GM18511 (cell line): ENCODE data around the gene OR1L6.

Experiments
- ATAC-seq: cut with Tn5 transposase; IDR thresholded peaks from one replicate; pipeline ENCODE4 v1.9.1; 2021; ENCODE audit warnings: mild to moderate bottlenecking, moderate library complexity; ENCODE audit not compliant: unreplicated experiment

The OR1L6 gene

GRCh38 chr9:122742003-122742402 lies at the start of gene OR1L6:
Gene OR1L6 (plus strand): TSS chr9:122742303. CDS start chr9:122749848, 7,545 bp downstream.
- no peak for ATAC-seq

DNA sequence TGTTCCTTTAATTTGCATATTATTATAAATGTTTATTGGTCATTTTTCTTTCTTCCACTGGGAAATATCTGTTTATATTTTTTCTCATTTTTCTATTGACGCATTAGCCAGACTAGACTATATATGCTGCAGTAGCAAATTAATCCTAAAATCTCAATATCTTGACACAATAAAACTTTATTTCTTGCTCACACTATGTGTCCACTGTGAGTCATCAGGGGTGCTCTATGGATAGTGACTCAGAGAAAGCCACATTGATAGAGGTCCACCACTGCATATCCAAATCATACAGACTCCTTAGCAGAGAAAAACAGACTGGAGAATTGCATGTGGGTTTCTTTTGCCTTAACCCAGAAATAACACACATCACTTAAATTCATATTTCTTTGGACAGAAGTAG lies 46.4 kb upstream of the OR1L6 start:
- no peak for ATAC-seq

DNA sequence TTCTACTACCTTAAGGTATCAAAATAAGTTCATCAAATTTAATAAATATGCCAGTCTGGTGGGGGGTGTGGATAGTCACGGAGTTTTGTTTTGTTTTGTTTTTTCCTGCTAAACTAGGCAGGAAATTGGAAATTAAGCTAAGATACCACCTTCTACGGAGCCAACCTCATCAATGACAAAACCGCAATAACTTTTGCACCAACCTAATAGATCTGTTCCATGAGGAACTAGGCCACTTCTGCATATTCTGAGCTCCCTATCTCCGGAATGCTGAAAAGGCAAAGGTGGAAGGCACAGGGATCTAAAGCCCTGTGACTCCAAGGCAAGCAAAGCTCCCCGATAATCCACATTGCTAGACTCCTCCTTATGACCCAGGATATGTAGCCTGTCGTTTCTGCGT lies 24.1 kb upstream of the OR1L6 start:
- ATAC-seq = no peak

- ATAC-seq = no peak
These were observed 22.9 kb upstream of the OR1L6 start for GRCh38 chr9:122719218-122719617.

- no peak for ATAC-seq
These were observed 18.4 kb upstream of the OR1L6 start, which contains the start of gene OR1L4 for GRCh38 chr9:122723690-122724089. Gene OR1L4 (plus strand): TSS chr9:122723990. CDS start chr9:122723990, 0 bp downstream.

GRCh38 chr9:122754825-122755224 lies 12.7 kb downstream of the OR1L6 start:
- no peak for ATAC-seq

DNA sequence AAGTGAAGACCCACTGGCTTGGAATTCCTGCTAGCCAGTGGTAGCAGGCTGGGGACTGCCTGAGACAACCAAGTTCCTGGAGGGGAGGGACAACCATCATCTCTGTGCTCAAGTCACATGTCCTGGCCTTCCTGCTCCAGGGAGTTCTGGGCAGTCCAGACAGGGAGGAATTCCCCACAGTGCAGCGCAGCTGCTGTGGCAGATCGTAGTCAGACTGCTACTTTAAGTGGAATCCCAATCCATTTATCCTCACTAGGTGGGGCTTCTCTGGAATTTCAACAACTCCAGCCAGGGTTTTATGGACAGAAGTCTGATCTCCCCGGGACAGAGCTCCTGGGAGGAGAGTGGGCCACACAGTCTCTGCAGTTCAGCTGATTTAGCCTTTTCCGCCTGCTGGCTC lies 25.7 kb downstream of the OR1L6 start:
- ATAC-seq = no peak

DNA sequence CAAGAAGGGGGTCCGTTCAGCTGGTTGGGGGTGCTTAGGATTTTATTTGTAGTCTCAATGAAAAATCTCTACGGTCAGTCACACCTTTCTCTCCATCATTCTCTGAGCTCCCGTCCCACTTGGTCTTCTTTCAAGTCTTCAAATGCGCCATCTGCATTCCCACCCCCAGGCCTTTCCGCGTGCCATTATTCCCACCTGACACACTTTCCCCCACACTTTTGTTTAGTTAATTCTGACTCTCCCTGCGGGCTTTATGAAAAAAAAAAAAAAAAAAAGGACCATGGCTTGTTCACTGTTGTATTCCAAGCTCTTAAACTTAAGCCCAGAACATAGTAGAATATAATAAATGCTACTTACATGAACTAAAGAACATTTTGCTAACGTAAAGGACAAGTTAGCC lies 34.9 kb downstream of the OR1L6 start:
- no peak for ATAC-seq

DNA sequence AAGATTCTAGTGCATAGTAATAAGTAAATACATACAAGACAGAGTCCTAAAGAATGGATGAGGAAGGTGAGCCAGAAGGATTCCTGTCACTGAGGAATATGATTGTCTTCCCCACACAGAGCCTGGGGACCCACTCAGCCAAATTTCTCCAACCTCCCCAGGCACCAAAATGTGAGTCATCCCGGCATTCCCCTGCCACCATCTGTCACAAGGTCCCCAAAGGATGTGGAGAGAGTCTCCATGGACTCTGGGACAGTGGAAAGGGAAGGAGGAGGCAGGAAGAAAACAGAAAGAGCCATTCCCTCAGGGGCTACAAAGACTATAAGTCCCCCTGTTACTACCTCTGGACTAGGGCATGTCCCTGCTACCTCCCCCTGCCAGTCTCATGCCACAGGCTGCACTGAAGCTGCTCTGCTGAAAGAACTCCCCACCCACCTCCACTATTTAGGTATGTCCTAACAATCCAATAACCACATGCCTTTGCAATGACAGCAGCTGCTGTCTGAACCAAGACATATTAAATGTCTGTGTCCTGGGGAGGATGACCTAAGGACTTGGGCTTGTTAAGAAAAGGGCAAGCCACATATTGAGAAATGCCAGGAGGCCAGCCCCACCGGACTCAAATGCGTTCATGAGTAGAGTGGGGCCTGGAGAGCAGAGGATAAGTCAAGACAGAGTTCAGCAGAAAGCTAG lies 36.0 kb downstream of the OR1L6 start:
- ATAC-seq = no peak

GRCh38 chr9:122779181-122779580 lies 37.1 kb downstream of the OR1L6 start:
- no peak for ATAC-seq

DNA sequence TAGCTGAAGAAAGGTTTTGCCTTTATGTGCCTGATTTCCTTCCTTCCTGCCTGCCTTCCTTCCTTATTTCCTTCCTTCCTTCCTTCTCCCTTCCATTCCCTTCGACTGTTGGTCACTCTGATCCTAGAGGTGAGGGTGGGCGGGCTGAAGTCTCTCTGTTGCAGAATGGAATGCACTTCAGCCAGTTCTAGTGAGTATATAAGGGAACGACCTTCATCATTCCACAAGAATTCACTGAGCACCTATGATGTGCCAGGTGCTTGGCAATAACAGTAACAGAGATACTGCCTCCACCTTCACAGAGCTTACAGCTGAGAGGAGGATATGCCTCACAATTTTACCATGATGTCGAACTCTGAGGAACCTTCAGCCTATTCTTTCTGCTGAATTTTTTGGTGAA lies 37.9 kb downstream of the OR1L6 start:
- no peak for ATAC-seq

DNA sequence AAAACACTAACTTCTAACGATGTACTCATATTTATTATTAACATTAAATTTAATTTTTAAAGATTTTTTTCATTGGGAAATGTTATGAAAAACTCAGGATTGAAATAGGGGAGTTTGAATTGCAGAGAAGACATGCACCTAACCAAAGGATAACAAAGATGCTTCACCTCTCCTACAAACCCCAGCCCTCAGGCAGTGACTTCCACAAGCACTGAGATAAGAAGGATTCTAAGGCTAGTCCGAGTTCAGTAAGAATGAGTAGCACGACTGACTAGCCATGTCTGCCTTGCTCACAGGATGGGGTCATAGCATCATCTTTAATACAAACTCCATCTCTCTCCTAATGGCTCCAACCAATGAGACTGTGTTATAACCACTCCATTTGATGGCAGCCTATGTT lies 39.6 kb downstream of the OR1L6 start:
- ATAC-seq = no peak

GRCh38 chr9:122785269-122785668 lies 43.2 kb downstream of the OR1L6 start:
- ATAC-seq = no peak

DNA sequence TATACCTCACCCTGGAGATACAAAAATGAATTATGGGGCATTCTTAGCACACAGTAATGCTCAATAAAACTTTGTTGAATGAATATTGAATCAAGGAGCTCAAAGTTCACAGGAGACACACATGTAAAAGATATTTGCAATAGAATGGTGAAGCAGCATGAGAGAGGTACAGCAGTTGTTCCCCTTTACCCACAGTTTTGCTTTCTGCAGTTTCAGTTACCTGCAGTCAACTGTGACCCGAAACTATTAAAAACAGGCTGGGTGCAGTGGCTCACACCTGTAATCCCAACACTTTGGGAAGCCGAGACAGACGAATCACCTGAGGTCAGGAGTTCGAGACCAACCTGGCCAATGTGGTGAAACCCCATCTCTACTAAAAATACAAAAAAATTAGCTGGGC lies 44.2 kb downstream of the OR1L6 start:
- ATAC-seq = no peak

DNA sequence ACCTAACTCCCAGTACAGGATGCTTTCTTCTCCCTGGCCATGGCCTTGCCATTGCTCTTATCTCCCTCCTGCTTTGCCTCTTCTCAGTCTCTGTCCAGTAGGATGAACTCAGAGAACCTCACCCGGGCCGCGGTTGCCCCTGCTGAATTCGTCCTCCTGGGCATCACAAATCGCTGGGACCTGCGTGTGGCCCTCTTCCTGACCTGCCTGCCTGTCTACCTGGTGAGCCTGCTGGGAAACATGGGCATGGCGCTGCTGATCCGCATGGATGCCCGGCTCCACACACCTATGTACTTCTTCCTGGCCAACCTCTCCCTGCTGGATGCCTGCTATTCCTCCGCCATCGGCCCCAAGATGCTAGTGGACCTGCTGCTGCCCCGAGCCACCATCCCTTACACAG lies 46.7 kb downstream of the OR1L6 start, which contains the start of gene OR5C1:
TSS of gene OR5C1 (plus strand) at position 103 of the 400 bp plus-strand sequence. CDS start at position 103, 0 bp downstream.
- ATAC-seq = no peak

GRCh38 chr9:122789256-122790046 lies 47.3 kb downstream of the OR1L6 start:
- no peak for ATAC-seq

DNA sequence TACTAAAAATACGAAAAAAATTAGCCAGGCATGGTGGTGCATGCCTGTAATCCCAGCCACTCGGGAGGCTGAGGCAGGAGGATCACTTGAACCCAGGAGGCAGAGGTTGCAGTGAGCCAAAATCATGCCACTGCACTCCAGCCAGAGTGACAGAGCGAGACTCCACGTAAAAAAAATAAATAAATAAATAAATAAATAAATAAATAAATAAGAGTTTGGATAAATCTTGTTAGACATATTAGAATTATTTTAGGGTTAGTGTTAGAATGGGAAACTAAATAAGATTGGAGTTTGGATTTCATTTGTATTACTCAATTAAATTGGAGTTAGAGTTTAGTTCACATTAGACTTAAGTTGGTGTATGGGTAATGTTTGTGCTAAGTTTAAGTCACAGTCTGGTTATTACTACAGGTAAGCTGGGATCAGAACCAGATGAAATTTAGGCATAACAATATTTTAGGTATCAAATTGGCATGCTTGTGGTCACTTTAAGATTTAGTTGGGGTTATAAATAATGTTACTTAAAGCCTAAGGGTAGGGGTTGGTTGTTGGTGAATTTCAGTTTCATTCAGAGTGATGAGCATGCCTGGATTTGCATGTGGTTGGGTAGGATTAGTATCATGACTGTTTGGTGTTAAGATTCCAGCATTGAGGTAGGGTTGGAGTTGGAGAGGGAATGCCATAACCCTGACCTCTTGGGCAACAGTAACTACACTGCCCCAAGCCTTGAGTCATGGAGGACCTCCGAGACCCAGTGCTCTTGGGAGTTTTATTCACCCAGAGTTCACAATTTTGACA lies 50.0 kb downstream of the OR1L6 start:
- ATAC-seq = no peak

- ATAC-seq = no peak
These were observed 55.4 kb downstream of the OR1L6 start for GRCh38 chr9:122797316-122798063.
